Fibroblast of skin of right quadriceps (primary cell): ENCODE data around the gene PALLD.

Experiments
- DNase-seq: peaks from one replicate; pipeline ENCODE4 v3.0.0-alpha.2; 2013

PALLD gene

GRCh38 chr4:168836490-168836889 lies 339.6 kb downstream of the PALLD start:
- DNase-seq, result no peak

GRCh38 chr4:168837922-168838321 lies 341.1 kb downstream of the PALLD start:
- DNase-seq, result no peak

GRCh38 chr4:168839758-168840391 lies 343.0 kb downstream of the PALLD start:
- no peak for DNase-seq

GRCh38 chr4:168840392-168840763 lies 343.5 kb downstream of the PALLD start:
- DNase-seq, result no peak

- DNase-seq, result no peak
Observed at GRCh38 chr4:168841000-168841671, 344.3 kb downstream of the PALLD start.

GRCh38 chr4:168841672-168842019 lies 344.8 kb downstream of the PALLD start:
- no peak for DNase-seq

- DNase-seq, result no peak
Observed at GRCh38 chr4:168842186-168842585, 345.3 kb downstream of the PALLD start.

- DNase-seq, result no peak
Observed at GRCh38 chr4:168843635-168844034, 346.8 kb downstream of the PALLD start.

GRCh38 chr4:168844353-168845049 lies 347.6 kb downstream of the PALLD start:
- DNase-seq, result no peak

- DNase-seq, result no peak
Observed at GRCh38 chr4:168845897-168846296, 349.0 kb downstream of the PALLD start.

- DNase-seq, result no peak
Observed at GRCh38 chr4:168846414-168846813, 349.6 kb downstream of the PALLD start.

GRCh38 chr4:168847771-168848502 lies 351.1 kb downstream of the PALLD start:
- no peak for DNase-seq

GRCh38 chr4:168849030-168849675 lies 352.3 kb downstream of the PALLD start:
- DNase-seq, result peak; percentile 61

GRCh38 chr4:168849997-168850396 lies 353.1 kb downstream of the PALLD start:
- no peak for DNase-seq

- DNase-seq, result no peak
Observed at GRCh38 chr4:168852387-168852786, 355.5 kb downstream of the PALLD start.

GRCh38 chr4:168852933-168853713 lies 356.3 kb downstream of the PALLD start:
- DNase-seq, result no peak

- DNase-seq, result no peak
Observed at GRCh38 chr4:168853770-168854169, 356.9 kb downstream of the PALLD start.

GRCh38 chr4:168854350-168854921 lies 357.6 kb downstream of the PALLD start:
- DNase-seq, result peak; percentile 74

- peak; percentile 98 for DNase-seq
Observed at GRCh38 chr4:168856312-168856711, 359.5 kb downstream of the PALLD start.

GRCh38 chr4:168857009-168857408 lies 360.2 kb downstream of the PALLD start:
- DNase-seq, result no peak

- DNase-seq, result peak; percentile 91
Observed at GRCh38 chr4:168857546-168858314, 360.9 kb downstream of the PALLD start.
